HG02943 (cell line): ENCODE measurements around the gene COIL.

Source experiments
- ATAC-seq: cut with Tn5 transposase; IDR thresholded peaks from one replicate; pipeline ENCODE4 v1.9.1; 2021; ENCODE audit warnings: mild to moderate bottlenecking, low read depth, moderate library complexity; ENCODE audit not compliant: unreplicated experiment

The COIL gene

GRCh38 chr17:56937687-56938086 lies 23.2 kb downstream of the COIL start:
- no peak for ATAC-seq

GRCh38 chr17:56936697-56937322 lies 24.0 kb downstream of the COIL start:
- ATAC-seq = no peak

GRCh38 chr17:56935461-56935860 lies 25.4 kb downstream of the COIL start:
- ATAC-seq = no peak

GRCh38 chr17:56934280-56934679 lies 26.6 kb downstream of the COIL start:
- ATAC-seq = no peak

GRCh38 chr17:56933868-56934267 lies 27.0 kb downstream of the COIL start:
- ATAC-seq = no peak

- ATAC-seq = no peak
These were observed 27.6 kb downstream of the COIL start for GRCh38 chr17:56933151-56933745.

GRCh38 chr17:56930739-56931337 lies 30.0 kb downstream of the COIL start:
- ATAC-seq = no peak

- ATAC-seq = no peak
These were observed 31.4 kb downstream of the COIL start for GRCh38 chr17:56929362-56929969.

GRCh38 chr17:56928586-56928985 lies 32.3 kb downstream of the COIL start:
- ATAC-seq = no peak

GRCh38 chr17:56926704-56927103 lies 34.1 kb downstream of the COIL start:
- no peak for ATAC-seq

GRCh38 chr17:56926270-56926669 lies 34.6 kb downstream of the COIL start:
- ATAC-seq = no peak

- ATAC-seq = no peak
These were observed 35.8 kb downstream of the COIL start for GRCh38 chr17:56925088-56925487.

- no peak for ATAC-seq
These were observed 41.1 kb downstream of the COIL start for GRCh38 chr17:56919717-56920116.

GRCh38 chr17:56918916-56919315 lies 41.9 kb downstream of the COIL start:
- no peak for ATAC-seq

GRCh38 chr17:56917559-56918296 lies 43.1 kb downstream of the COIL start:
- ATAC-seq = no peak

- ATAC-seq = no peak
These were observed 46.1 kb downstream of the COIL start for GRCh38 chr17:56914581-56915273.

- ATAC-seq = peak; percentile 70
These were observed 46.8 kb downstream of the COIL start, which contains the start of gene TRIM25 for GRCh38 chr17:56913867-56914580. TSS of gene TRIM25 (minus strand) at chr17:56914049. CDS start at chr17:56913988, 61 bp downstream.

- peak; percentile 51 for ATAC-seq
These were observed 47.4 kb downstream of the COIL start for GRCh38 chr17:56913353-56913866.

GRCh38 chr17:56913000-56913311 lies 47.9 kb downstream of the COIL start:
- no peak for ATAC-seq
